Suppressor macrophage (primary cell): ENCODE data around the gene MED13L.
A peak's percentile ranks its signal among the peaks of the same experiment; 100 is the strongest.

ENCODE experiments used
- DNase-seq, 4 experiments: peaks; one replicate each; pipeline ENCODE4 v3.0.0-alpha.2; 2020 to 2022

MED13L gene

GRCh38 chr12:116180448-116180847 is 97.0 kb downstream of the MED13L start:
- DNase-seq, result no peak

GRCh38 chr12:116179384-116179783 is 98.1 kb downstream of the MED13L start:
- DNase-seq, result no peak

DNA sequence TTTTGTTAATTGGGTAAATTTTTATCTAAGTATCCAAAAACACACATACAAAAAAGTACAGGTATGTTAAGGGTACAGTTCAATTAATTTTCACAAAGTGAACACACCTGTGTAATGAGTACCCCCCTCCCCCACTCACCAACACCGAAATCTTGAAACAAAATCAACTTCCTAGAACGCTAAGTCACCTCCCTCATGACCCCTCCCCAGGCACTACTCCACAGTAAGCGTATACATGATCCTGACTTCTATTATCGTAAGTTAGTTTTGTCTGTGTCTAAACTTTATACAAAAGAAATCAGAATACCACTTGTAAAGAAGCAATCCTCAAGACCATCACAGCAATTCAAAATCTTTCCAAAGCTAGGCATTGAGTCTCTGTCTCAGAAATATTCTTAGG is 100.5 kb downstream of the MED13L start:
- no peak for DNase-seq

DNA sequence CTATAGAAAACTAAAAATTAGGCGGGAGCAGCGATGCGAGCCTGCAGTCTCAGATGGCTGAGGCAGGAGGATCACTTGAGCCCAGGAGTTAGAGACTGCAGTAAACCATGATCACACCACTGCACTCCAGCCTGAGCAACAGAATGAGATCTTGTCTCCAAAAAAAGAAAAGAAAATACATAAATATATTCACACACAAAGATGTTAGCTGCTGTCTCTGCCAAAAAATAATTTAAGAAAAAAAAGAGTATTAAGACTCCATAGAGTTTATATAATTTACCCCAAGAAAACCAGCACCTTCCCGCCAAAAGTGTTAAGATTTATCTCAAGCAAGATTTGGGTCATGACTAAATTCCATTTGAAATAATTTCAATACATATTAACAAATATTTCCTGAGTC is 102.6 kb downstream of the MED13L start:
- no peak for DNase-seq

DNA sequence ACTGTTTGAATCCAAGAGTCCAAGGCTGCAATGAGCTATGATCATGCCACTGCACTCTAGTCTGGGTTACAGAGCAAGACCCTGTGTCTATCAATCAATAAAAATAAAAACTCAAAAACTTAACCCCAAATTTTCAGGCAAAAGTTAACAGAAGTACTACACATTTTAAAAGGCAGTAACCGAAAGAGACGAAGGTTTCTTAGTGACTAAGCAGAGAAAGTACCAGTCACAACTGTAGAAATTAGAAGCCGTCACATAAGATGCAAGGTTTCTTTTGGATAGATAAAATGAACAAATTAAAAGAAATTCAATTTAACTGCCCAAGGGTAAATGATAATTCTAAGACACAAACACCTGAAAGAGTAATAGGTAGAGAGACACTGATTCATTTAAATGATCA is 103.5 kb downstream of the MED13L start:
- DNase-seq, result no peak

DNA sequence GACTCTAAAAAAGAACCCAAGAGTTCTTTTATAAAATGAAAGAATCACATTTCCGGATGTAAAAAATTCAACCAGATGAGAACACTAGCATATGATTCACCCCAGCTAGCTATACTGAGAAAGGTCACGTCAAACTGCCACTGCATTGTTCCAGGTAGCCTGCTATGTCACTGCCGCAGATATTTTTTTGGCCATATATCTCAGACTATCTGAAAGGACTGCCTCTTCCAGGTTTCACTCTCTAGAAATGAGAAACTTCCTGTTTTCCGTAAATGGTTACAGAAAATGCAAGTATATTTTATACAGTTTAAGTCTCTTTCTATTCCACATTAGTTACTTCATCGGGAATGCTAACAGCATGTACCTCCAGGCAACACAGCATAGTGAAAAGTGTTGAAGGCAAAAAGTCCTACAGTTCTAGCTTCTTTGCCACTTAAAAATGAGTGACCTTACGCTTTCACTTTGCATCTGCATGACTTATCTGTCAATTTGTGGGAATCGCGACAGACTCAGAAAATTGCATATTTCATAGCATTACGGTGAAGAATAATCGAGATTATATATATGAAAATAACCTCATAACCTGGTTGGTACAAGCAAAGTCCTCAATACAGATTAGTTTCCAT is 105.2 kb downstream of the MED13L start:
- peak in 3 of 4 experiments; percentile 21 to 44 (median 41) for DNase-seq

- no peak for DNase-seq
Measured at GRCh38 chr12:116171549-116171948, 105.9 kb downstream of the MED13L start.

GRCh38 chr12:116169071-116169470 is 108.4 kb downstream of the MED13L start:
- DNase-seq, result no peak

- DNase-seq, result no peak
Measured at GRCh38 chr12:116166306-116166705, 111.2 kb downstream of the MED13L start.

GRCh38 chr12:116165036-116165425 is 112.5 kb downstream of the MED13L start:
- peak in 1 of 4 experiments; percentile 3 for DNase-seq

- DNase-seq, result peak in 3 of 4 experiments; percentile 21 to 46 (median 26)
Measured at GRCh38 chr12:116164250-116165035, 113.0 kb downstream of the MED13L start.

- no peak for DNase-seq
Measured at GRCh38 chr12:116162071-116162470, 115.4 kb downstream of the MED13L start.

DNA sequence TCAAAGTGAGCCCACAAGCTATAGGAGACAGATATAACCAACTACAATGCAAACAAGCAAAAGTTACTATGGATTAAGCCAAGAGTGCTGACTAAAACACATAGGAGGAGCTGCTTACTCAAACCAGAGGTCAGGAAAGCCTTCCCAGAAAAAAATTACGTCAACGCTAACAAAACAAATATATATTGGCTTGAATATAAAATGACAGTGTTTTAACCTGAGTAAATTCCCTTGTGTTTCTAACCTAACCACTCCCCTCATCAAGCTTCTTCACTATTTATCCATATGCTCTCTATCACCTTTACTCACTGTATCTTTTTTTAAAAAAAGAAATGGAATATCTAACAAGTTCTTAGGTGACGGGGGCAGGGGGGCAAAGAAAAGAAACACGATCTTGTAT is 115.9 kb downstream of the MED13L start:
- DNase-seq, result no peak

- DNase-seq, result no peak
Measured at GRCh38 chr12:116160883-116161458, 116.5 kb downstream of the MED13L start.

DNA sequence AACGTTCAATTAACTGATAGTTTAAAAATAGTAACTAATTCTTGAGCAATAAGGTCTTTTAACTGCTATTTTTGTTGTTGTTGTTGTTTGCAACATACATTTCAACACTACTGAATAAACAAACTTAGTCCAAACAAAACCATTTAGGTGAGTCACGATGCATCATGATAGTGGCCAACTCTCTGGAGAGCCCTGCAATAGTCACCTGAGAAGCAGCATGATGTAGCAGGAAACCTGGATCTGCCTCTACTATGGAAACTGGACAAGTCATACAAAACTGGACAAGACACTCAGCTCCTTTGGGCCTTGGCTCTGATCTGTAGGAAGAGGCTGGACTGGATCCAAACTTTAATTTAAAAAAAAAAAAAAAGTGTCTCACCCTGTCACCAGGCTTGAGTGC is 117.3 kb downstream of the MED13L start:
- peak in 1 of 4 experiments; percentile 45 for DNase-seq

DNA sequence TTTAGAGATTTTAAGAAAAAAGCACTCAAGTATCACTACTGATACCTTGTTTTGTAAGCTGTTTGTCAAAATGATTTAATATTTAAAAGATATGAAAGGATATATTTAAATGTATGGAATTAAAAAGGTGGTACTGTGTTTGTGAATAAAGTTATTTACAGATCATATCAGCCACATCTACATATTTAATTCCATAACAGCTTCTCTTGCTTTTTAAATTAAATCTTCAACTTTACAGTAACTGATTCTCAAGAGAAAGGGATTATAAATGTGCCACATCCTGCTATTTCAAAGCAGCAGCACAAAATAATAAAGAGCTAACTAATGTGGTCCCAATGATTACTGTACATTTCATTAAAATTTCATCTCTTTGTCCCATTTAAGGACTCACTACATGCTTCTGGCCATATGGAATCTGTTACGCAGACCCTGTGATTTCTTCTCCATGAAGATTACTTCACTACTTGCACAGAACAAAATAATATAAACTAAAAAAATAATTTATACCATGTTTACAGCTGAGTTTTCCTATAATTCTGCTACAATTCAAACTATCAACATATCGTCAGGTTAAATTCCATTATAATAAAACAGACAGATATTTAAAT is 117.8 kb downstream of the MED13L start:
- no peak for DNase-seq

DNA sequence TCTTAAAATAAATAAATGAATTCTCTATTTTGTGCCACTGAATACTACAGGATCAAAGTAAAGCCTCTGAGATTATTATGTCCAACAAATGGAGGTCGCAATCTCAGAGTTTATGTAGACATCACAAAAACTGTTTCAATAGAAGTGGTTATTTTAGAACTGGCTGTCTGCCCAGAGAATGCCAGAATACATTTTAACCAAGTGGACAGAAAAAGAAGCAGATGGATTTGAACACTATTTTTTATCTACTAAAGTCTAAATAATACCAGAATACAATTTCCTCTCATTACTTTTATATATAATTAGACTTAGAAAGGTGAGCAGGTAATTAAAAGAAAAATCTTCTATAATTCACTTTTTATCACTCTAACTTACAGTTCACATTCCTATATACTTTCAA is 118.3 kb downstream of the MED13L start:
- DNase-seq, result peak in 1 of 4 experiments; percentile 10

GRCh38 chr12:116157845-116158267 is 119.6 kb downstream of the MED13L start:
- DNase-seq, result no peak

DNA sequence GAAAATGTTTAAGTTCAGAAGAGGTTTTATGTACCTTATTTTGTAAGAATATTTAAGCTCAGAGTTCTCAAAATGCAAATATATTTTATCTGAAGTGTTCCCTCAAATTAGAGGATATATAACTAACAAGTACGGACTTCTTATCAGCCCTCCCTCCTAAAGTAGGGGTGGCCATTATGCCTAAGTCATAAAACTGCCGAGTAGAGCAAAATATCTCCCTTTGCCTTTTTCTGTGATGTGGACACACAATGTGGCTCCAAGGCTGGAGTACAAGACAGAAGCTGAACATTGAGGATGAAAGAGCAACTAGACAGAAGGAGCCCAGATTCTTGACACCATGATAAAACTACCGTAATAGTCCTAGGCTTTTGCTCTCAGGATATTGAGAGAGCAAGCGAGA is 120.9 kb downstream of the MED13L start:
- DNase-seq, result no peak

DNA sequence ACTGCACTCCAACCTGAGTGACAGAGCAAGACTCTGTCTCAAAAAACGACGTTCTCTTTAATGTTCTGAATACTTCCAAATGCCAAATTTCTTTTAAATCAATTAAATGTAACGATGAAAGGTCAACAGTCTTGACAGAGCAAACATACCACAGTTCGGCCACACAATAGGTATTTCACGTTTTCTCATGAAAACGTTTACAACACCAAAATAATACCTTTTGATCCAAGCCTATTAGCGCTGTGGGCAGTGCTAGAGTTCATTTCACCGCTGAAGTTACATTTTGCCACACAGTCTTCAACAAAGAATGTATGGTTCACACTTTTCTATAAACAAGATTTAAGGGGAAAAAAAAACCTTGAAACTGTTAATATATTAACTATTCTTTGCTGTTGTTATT is 122.1 kb downstream of the MED13L start:
- DNase-seq, result no peak

GRCh38 chr12:116153983-116154382 is 123.5 kb downstream of the MED13L start:
- DNase-seq, result no peak

DNA sequence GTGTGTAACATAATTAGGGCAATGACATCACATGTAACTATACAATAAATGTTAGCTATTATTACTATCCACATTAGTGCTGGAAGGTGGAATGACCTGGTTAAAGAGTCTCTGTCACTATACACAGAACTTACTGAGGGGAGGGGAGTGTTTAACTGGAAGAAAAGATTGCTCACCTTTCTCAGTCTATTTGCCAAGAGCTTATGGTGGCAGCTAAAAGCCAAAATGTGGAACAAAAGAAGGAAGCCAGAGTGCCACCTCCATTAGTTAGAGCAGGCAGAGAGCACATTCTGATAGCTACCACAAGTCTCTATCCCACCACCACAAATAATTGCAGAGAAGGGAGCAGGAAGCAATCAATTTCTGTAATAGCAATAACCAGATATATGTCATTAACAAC is 124.4 kb downstream of the MED13L start:
- no peak for DNase-seq

DNA sequence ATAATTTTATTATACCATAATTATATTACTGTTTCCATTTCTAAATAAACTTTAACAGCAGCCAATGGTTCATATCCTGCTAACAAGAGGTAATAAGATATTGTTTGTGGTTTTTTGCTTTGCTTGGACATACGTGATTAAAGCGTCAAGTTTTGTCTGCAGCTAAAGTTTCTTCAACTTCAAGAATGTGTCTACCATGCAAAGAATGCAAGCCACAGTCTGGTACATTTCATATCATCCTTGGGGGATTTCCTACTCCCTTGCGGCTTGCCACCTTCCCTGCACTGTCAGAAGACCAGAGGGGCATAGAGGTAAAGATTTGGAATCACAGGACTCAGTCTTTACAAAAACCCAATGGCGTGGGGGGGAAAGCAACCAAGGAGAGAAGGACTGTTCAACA is 125.2 kb downstream of the MED13L start:
- no peak for DNase-seq

- DNase-seq, result no peak
Measured at GRCh38 chr12:116150452-116150851, 127.0 kb downstream of the MED13L start.
